GM18951 (cell line): ENCODE data around the gene OR2T6.
"Not testable (repeated sequence)": the region's sequence is repeated elsewhere in the genome, so short reads cannot be mapped to it uniquely, and the experiment has no call there.

ENCODE experiments used
- POLR2A ChIP-seq: IDR thresholded peaks from 4 replicates; pipeline ENCODE4 v1.6.1; 2011; ENCODE audit warnings: mild to moderate bottlenecking; ENCODE audit not compliant: insufficient read length, insufficient read depth; ENCODE audit errors: extremely low read depth
- in situ Hi-C: fragments of 300-500 bp; cut with MboI; formaldehyde crosslinking; loops from one replicate; pipeline ENCODE4 v1.12.0; 2022; ENCODE audit warnings: low sequenced_read_pairs, mixed read lengths, inconsistent platforms; ENCODE audit not compliant: unreplicated experiment

OR2T6 gene

GRCh38 chr1:248416226-248416625 is 40.7 kb downstream of the OR2T6 start:
- no peak for TF ChIP-seq POLR2A
- in situ Hi-C loops: no loop called here

- in situ Hi-C loops: no loop called here
- TF ChIP-seq POLR2A: no peak
These were observed 42.3 kb downstream of the OR2T6 start for GRCh38 chr1:248417854-248418253.

- in situ Hi-C loops: no loop called here
- no peak for TF ChIP-seq POLR2A
These were observed 45.8 kb downstream of the OR2T6 start for GRCh38 chr1:248421384-248421783.

GRCh38 chr1:248427526-248428191 is 52.1 kb downstream of the OR2T6 start:
- in situ Hi-C loops: not testable (repeated sequence)

- in situ Hi-C loops: not testable (repeated sequence)
These were observed 52.6 kb downstream of the OR2T6 start for GRCh38 chr1:248428192-248428533.

GRCh38 chr1:248431683-248432082 is 56.1 kb downstream of the OR2T6 start:
- in situ Hi-C loops: not testable (repeated sequence)

- in situ Hi-C loops: not testable (repeated sequence)
These were observed 56.7 kb downstream of the OR2T6 start for GRCh38 chr1:248432201-248432600.

GRCh38 chr1:248433811-248434415 is 58.4 kb downstream of the OR2T6 start:
- in situ Hi-C loops: not testable (repeated sequence)

GRCh38 chr1:248434913-248435312 is 59.4 kb downstream of the OR2T6 start:
- in situ Hi-C loops: not testable (repeated sequence)

GRCh38 chr1:248436303-248436702 is 60.8 kb downstream of the OR2T6 start:
- in situ Hi-C loops: not testable (repeated sequence)

GRCh38 chr1:248438668-248439067 is 63.1 kb downstream of the OR2T6 start:
- in situ Hi-C loops: not testable (repeated sequence)

- in situ Hi-C loops: not testable (repeated sequence)
These were observed 63.7 kb downstream of the OR2T6 start for GRCh38 chr1:248439283-248439682.
